Measurements from ENCODE around the gene ANXA6. TPM values are rescaled to one million over a fixed set of nuclear protein-coding genes. Genes with fewer than 3 reads are reported as not detected.

ANXA6 gene
- total RNA-seq, 1 experiment from 2014 or later = 142 TPM

DNA sequence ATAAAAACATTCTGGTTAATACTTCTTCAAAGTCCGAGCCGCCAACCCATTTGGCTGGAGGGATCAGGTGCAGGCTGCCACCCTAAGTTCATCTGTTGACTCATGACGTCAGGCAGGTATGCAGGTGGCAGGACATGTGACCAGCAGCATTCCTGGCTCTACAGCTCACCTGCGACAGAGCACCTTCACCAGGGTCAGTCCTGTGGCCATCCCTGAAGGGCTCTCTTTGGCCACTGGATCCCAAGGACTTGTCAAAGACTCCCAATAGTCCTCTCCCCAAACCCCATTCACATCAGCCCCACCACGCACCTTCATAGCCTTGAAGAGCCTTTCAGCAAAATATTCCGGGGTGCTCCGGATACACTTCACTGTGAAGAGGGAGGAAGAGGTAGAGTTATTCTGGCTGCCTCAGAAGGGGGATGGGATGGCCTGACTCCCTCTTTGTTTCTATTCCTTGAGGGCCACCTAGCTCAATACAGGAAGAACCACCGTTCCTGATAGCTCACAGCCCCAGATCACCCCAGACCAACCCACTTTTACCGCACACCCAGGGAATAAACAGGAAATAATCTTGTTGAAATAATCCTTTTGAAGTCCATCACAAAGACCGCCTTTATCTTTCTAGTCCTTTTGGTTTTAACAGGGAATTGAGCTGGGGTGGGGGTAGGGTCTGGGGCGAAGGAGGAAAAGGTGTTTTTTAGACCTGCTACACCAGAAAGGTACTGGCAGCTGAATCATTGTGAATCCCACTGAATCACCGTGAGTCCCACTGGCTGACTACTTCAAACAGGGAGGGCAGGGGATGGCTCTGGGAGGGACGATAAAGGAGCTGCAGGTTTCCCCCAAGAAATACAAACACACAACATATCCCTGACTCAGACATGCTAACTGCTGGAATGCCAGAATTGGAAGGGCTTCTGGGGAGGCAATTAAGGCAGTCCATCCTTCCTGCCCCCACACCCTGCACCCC is 26.4 kb downstream of the ANXA6 start:
- no peak for DNase-seq (ENCODE audit: low read depth)

DNA sequence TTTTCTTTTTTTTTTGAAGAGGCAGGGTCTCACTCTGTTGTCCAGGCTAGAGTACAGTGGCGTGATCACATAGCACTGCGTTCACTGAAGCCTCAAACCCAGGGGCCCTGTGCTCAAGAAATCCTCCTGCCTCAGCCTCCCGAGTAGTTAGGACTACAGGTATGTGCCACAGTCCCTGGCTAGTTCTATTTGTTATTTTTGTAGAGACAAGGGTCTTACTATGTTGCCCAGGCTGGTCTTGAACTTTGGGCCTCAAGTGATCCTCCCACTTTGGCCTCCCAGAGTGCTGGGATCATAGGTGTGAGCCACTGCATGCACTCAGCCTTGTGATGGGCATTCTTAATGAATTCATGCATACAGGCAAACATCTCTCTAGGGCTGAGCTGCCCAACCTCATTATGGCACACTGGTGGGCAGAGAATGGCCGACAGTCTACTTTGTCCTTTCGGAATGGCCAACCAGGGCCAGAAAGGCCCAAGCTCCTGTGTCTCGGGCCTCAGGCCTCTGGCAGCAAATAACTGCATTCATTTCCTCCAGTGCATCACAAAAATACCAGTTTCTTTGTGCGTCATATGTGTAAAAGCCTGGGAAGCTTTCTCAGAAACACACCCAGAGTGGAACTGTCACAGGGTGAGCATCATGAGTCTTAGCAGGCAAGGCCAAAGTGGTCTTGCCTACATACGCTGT is 27.2 kb downstream of the ANXA6 start:
- DNase-seq (ENCODE audit: low read depth) = no peak

DNA sequence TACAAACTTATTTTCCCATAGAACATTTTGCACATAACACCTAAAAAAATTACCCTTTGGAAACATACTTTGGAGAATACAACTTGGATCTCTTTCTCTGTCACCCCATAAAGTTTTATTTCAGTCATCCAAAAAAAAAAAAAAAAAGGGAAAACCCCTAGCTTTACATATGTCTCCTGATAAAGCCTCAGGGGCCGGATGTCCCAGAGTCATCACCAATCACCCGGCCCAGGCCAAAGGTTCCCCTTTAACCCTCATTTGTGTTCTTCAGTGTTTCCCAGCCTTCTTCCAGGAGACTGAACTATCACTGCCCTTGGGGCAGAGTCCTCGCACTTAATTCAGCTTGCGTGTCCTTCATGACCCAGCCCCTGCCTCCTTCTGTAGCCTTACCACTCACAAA is 28.8 kb downstream of the ANXA6 start:
- no peak for DNase-seq (ENCODE audit: low read depth)

DNA sequence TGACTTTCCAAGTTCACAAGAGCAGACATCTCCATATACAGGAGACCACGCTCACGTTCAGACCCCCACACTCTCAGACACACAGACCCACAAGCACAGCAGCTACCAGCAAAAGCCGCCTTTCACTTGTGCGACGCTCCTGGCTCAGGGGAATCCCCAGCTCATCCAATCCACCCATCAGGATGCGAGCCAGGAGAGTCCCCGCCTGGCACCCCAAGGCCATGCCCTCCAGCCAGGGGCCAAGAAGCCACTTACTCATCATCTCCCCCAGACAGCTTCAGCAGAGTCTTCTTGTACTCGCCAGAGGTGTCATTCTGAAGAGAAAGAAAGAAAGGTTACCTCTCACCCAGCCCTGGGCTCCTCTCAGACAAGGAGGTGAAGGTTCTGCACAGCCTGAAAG is 29.7 kb downstream of the ANXA6 start:
- no peak for DNase-seq (ENCODE audit: low read depth)

DNA sequence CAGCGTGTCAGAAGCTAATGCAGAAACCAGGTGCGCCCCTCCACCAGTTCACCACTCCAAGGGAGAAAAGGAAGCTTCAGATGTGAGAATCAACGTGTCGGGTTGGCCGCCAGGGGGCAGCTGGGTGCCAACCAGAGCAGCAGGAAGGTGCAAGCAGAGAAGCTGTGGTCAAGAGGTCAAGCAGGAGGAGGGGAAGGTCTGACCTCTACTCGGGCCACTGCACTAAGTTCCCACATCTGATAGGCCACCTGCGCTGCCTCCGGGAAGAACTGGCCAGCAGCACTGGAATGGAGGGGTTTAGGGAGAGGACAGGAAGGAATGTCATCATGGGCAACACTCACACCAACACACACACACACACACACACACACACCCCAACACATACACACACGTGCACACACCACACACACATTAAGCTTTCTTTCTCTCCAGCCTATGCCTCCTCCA is 31.4 kb downstream of the ANXA6 start:
- peak; percentile 51 for DNase-seq (ENCODE audit: low read depth)

DNA sequence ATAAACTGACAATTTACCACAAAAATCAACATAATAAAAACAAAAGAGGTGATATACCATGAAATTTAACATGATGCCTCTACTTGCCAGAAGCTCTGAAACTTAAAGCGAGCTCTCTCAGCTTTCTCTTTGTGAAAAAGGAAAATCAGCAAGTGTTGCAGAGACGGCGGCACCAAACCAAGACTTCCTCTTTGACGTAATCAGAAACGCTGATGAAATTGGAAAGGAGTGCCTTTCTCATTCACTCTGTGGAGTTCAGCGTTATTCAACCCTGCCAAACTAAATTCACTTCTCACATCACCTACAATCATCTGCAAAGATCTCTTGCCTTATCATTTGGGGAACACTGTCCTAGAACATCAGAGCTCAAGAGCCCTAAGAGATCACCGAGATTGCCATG is 32.2 kb downstream of the ANXA6 start:
- no peak for DNase-seq (ENCODE audit: low read depth)

DNA sequence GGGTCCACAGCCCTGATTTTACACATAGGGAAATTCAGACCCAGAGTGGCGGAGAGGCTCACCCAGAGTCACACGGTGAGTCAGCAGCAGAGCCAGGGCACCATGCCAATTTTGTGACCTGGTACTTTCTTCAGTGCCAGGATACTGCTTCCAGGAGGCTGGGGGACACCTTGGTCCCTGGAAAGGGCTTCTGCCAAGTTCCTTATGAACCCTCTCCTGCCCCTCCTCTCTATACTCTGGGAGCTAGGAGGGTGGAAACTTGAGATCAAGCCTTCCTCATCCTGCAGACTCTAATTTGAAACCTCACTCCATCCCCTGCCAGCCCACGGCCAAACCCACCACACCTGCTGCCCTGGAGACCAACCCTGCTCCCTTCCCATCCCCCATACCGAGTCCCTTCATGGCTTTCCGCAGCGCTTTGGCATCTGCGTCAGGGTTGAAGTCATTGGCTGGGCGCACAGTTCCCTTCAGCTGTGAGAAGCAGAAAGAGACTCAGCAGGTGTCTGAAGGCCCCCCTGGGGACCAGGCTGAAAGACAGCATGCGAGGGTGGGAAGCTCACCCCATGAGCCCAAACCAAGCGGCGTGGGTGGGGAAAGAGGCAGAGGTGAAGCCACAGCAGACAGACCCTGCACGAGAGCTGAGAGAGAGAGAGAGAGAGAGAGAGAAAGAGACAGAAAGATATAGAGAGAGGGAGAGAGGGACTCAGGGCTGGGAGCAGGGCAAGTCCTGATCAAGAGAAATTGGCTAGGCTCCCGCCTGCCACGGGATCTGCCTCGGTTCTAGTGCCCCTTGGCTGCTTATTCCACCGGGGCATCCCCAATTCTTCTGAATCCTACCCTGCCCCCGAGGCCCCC is 33.5 kb downstream of the ANXA6 start:
- DNase-seq (ENCODE audit: low read depth) = no peak

DNA sequence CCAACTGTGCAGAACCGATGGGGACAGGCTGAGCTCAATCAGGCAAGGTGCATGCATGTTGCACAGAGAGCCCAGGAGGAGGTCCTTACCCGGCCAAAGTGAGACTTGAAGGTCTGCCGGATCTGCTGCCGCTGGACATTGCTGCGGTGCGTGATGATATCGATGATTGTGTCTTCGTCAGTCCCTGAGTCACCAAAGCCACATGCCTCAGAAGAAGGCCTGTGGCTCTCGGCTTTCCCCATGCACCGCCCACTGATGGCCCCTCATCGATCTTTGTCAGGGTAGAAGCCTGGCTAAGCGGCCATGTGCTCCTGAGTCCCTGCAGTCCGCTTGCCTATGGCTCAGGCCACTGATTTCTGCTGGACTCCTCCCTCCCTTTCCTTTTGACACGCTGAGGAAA is 34.8 kb downstream of the ANXA6 start:
- DNase-seq (ENCODE audit: low read depth) = no peak

DNA sequence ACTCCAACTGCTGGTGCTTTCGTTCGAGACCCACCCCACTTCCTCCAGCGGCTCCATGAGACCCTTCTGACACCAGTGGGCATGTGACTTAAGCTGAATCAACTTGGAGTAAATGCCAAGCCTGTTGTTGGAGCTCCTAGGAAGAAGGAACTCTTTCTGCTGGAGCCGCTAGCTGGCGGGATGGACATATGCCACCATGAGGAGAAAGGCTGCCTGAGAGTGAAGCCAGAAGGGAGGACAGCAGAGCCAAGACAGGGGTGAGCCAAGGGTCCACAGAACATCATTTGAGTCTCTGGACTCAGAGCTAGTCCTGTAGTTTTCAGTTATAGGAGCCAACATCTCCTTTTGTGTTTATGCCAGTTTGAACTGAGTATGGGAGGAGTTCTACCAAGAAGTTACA is 35.9 kb downstream of the ANXA6 start:
- DNase-seq (ENCODE audit: low read depth) = no peak

DNA sequence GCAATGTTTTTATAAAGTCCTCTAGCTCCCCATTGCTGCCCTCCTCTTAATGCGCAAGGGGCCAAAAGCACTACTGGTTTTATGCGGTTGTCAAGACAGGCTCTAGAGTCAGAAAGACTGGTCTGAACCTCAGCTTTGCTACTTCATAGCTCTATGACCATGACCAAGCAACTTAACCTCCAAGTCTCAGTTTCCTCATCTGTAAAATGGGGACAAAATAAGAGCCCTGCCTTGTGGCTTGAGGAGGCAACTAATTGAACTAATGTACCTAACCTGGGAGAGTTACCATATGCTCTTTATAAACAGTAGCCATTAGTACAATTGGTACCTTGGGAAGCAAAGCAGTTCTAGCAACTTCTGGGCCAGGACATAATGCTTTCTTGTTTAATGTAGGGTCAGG is 36.5 kb downstream of the ANXA6 start:
- no peak for DNase-seq (ENCODE audit: low read depth)

DNA sequence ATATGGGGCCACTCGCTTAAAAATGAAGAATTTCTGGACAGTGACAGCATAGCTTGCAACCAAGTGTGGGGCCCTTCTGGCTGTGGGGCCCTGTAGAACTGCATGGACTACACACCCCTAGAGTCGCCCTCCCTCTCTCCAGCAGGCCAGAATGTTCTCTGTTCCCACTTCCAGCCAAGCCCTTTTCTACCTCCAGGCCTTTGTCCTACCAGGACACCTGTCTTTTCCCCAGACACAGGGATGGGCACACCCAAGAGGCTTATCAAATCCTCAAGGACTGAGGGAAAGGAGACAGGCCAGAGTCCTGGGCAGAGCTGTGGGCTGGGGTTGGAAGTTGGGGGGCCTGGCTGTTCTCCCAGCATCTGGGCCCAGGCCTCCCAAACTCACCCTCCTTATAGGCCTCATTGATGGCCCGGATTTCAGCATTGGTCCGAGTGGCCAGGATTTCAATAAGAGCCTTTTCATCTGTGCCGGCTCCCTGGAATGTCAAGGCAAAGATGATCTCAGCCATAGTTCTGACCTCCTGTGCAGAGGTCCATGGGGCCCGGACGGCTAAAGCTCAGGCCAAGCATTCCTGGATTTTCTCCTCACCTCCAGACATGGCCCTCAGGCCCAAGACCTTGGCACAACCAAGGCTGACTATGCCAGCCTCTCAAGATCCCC is 38.5 kb downstream of the ANXA6 start:
- no peak for DNase-seq (ENCODE audit: low read depth)

DNA sequence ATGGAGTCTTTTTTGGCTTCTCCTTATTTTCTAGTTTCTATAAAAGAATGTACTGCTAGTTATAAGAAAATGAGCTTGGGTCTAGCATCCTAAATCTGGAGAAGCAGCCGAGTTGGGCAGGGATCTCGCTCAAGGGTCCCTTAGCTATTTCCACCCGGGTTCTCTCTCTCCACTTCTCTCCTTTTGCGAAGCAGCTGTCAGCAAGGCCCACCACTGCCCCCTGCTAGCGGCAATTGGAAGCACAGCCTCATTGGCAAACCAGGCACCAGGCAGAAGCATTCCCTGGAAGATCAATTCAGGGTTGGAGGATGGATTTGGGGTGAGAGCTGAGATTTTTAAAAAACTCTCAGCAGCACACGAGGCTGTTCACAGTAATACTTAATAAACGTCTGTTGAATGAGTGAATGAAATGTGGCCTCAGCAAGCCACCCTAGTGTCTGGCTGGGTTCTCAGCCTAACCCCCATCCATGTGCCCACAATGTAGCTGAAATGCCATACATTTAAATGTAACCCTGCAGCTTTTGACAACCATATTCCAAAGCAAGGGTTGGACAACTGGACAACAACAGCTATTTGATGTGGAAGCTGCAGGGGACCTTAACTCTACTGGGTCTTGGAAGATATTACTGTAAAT is 42.2 kb downstream of the ANXA6 start:
- DNase-seq (ENCODE audit: low read depth) = peak; percentile 57

DNA sequence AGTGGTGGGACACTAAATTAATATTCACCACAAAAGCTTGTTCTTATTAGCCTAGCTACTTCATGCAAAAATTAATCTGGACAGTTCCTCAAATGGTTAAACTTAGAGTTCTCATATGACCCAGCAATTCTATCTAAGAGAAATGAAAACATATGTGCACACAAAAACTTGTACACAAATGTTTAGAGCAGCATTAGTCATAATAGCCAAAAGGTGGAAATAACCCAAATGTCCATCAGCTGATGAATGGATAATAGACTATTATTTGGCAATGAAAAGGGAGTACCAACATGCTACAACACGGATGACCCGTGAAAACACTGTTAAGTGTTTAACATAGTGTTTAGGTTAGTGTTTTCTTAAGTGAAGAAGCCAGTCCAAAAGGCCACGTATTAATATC is 43.9 kb downstream of the ANXA6 start:
- DNase-seq (ENCODE audit: low read depth) = no peak

DNA sequence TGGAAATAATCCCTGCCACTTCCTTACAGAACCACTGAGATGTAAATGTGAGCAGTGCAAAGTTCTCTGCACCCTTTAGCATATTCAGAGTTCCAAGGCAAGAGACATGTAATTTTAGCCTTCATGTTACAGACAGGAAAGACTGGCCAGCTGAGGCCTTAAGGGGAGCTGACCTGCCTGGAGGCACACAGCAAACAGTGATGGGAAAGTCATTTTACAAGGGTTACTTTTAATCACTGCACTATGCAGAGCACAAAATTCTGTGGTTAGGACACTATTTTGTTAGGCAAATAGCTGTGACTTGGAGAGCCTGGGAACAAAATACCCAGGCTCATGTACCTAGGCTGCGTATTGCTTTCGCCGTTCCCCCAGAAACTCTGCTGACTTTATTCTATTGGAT is 46.6 kb downstream of the ANXA6 start:
- no peak for DNase-seq (ENCODE audit: low read depth)

DNA sequence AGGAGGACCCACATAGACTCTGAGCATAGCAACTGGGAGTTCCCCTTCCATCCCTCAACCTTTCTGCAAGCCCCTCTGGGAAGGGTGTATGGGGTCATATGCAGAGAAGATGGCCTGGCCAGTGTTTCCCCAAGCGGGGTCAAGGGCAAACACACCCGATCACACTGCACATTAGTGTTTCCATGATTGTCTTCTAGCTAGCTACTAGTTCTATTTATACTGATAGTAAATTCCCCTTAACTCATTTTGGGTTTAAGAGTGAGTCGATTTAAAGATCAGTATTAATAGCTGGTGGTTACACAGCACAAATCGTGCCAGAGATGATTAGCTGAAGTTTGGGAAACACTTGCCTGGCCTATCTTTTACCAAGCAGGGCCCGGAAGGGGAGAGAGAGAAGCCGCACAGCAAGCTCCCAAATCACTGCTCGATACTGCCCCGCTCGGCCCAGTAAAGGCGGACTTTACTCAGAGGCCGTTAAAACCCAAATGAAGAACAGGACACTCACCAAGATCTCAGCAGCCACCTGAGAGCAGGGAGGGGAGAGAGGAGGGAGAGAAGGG is 47.4 kb downstream of the ANXA6 start:
- no peak for DNase-seq (ENCODE audit: low read depth)

DNA sequence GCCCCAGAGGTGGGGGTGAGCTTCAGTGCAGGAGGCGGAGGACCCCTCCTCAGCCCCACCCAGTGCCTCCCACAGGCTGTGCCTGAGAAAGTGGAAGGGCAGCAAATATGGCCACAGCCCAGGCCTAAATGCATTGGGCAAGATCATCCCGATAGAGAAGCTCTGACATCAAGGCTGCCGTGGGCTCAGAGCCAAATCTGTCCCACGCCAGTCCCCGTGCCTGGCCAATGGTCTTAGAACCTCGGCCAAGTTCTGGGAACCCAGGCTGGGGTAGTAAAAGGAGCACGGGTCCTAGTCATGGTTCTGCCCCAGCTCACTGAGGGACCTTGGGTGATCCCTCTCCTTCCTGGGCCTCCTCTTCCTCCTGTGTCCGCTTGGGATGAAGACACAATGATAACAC is 49.0 kb downstream of the ANXA6 start:
- no peak for DNase-seq (ENCODE audit: low read depth)

DNA sequence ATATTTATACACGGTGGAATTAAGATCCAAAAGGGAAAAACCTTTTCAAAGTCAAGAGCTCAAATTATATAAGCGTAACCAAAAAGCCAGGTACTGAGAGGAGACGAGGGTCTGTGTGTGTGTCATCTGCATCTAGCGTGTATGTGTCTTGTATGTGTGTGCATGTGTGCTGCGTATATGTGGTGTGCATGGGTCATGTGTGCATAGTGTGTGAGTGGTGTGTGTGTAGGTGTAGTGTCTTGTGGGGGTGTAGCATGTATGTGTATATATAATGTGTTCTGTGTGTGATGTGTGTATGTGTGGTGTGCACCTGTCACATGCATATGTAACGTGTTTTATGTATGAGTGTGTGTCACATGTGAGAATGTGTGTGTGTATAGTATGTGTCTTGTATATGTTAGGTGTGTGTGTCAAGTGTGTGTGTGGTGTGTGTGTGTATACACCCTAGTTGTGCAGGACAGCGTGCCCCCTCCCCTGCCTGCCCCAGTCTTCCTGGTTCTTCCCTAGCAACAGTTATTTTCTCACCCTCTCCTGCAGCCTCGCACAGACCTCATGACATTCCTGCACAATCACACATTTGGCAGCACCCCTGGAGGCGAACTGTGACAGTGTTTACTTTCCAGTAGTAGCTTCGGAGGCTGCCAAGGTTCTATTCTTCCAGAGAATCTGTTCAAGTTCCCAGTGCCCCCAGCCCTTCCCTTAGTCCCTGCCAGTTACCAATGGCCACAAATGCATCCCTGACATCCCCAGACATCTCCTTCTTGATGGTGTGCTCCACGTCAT is 49.6 kb downstream of the ANXA6 start:
- no peak for DNase-seq (ENCODE audit: low read depth)

DNA sequence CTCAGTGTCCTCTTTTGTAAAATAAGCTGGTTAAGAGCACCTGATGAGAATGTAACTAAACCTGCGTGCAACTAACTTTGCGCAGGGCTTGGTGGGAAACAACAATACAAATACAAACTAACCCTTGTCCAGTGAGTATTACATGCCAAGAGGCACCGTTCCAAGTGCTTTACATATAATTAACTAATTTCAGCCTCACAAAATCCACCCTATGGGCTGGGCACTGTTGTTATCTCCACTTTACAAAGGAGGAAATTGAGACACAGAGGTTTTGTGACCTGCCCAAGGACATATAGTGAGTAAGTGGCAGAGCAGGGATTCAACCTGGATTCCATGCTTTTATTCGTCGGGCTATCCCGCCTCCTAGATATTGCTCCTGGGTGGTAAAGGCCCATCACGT is 50.5 kb downstream of the ANXA6 start:
- no peak for DNase-seq (ENCODE audit: low read depth)

DNA sequence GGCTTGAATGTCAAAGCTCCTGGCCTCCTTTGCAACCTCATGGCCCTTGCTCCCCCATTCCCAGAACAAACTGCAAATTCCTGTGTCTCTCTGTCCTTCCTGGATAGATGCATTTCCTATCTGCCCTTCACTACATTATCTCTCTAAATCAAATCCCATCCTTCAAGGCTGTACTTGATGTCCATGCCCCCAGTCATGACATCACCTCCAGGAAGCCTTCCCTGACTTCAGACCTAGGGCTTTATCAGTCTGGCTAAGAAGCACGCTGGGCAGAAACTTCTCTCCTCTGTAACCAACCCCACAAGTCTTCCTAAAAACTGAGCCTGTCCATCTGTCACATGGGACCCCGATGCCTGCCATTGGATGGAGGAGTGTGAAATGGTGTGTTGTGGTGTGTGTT is 51.1 kb downstream of the ANXA6 start:
- DNase-seq (ENCODE audit: low read depth) = no peak

DNA sequence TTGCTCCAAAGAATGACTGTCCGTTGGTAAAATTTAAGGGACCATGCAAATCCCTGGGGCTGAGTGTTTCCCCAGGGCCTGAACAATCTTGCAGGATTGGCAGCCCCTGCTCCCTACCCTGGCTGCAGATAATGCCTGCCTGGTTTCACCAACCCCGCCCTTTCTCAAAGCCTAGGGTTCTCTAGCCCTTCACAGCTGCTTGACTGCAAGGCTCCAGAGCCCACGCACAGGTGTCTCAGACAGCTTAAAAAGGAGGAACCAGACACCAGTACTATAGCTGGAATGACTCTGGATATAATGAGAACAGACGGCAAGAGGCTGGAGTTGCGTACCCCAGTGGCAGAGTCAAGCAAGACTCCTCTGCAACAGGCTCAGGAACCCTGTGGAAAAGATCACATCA is 51.5 kb downstream of the ANXA6 start:
- no peak for DNase-seq (ENCODE audit: low read depth)
